Gastrocnemius medialis (tissue), 4 donors: Measurements from ENCODE around the gene TRAF1. TPM values are rescaled to one million over a fixed set of nuclear protein-coding genes. Genes with fewer than 3 reads are reported as not detected.

Experiments used
- ATAC-seq, 2 donors: fragments of 150-250 bp; one replicate each; pipeline ENCODE4 v1.9.1; 2016
- DNase-seq, 2 donors: peaks; one replicate each; pipeline ENCODE4 v3.0.0-alpha.2; 2019
- H3K27ac ChIP-seq, 4 donors: fragments of 200-600 bp; sonication (generic); 1 replicate in 1 of 4; 2 replicates in 3 of 4; pipeline ENCODE4 v1.5.1; 2016 to 2018; ENCODE audit warnings: mild to moderate bottlenecking in 2 of 4, moderate library complexity in 1 of 4
- H3K27me3 ChIP-seq, 3 donors: fragments of 200-600 bp; sonication (generic) in 2 of 3; 1 replicate in 1 of 3; 2 replicates in 2 of 3; pipeline versions ENCODE4 v1.5.1 to v1.6.0; 2016 to 2019; ENCODE audit warnings: mild to moderate bottlenecking in 1 of 3, moderate library complexity in 1 of 3
- H3K36me3 ChIP-seq, 2 donors: fragments of 200-600 bp; sonication (generic) in 1 of 2; one replicate each; pipeline ENCODE4 v1.5.1; 2017 to 2018
- H3K4me1 ChIP-seq, 2 donors: fragments of 200-600 bp; sonication (generic) in 1 of 2; one replicate each; pipeline ENCODE4 v1.5.1; 2016 to 2017; ENCODE audit warnings: mild to moderate bottlenecking in 2 of 2
- H3K4me3 ChIP-seq, 4 donors: fragments of 200-600 bp; sonication (generic) in 3 of 4; 1 replicate in 1 of 4; 2 replicates in 3 of 4; pipeline ENCODE4 v1.5.1; 2016 to 2019; ENCODE audit warnings: mild to moderate bottlenecking in 2 of 4
- H3K9me3 ChIP-seq, 3 donors: fragments of 200-600 bp; sonication (generic) in 2 of 3; 1 replicate in 1 of 3; 2 replicates in 2 of 3; pipeline ENCODE4 v1.5.1; 2016 to 2019
- POLR2A ChIP-seq, 2 donors: fragments of 450-650 bp; IDR thresholded peaks; one replicate each; pipeline ENCODE4 v1.6.1; 2017; ENCODE audit warnings: antibody characterized with exemption in 2 of 2, mild to moderate bottlenecking in 2 of 2, moderate library complexity in 2 of 2
- in situ Hi-C, 4 donors: fragments of 200-750 bp; cut with MboI; loops; one replicate each; pipeline versions ENCODE4 v1.15.0 to v1.8.0; 2017; ENCODE audit warnings: low sequenced_read_pairs in 4 of 4
- intact Hi-C: fragments of 100-400 bp; cut with DNase I; formaldehyde crosslinking; loops from one replicate; pipeline ENCODE4 v1.15.1; 2023; ENCODE audit warnings: low total_unique reads
- total RNA-seq, 4 donors: library from RNA; depleted of rRNA; stranded (reverse); fragments of >200 nt; gene quantifications; one replicate each; pipeline versions ENCODE4 v1.1.0 to v1.2.3, GENCODE V29; 2016
- TF ChIP-seq, protein P1 (sequence below), 5 experiments: fragments of 450-650 bp in 3 of 5; fragments of 200-600 bp in 2 of 5; sonication (generic) in 2 of 5; IDR thresholded peaks in 4 of 5; conservative IDR thresholded peaks in 1 of 5; 1 replicate in 4 of 5; 2 replicates in 1 of 5; pipeline ENCODE4 v1.5.1; 2016 to 2019; ENCODE audit warnings: antibody characterized with exemption in 5 of 5, mild to moderate bottlenecking in 3 of 5, moderate library complexity in 3 of 5

Gene TRAF1
- total RNA-seq, 4 donors from 2014 or later: 0.42 to 1.6 (median 0.77) TPM

DNA sequence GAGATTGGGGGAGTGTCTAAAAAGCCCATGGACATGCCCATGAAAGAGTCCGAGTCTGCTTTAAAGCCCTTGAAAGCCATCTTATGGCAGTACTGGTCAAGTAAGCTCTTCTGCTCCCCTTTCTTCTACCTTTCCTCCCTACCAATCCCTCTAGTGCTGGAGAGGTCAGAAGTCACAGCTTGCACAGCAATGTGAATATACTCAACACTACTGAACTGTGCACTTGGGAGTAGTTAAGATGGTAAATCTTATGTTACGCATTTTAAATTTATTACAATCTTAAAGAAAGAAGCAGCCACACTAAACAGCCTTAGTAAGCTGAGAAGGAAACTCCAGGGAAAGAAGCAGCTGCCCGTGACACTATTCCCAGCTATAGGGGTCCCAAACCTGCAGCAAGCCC lies 12.3 kb upstream of the TRAF1 start:
- TF ChIP-seq POLR2A (IDR thresholded peaks at IDR 0.05): no peak
- TF ChIP-seq, protein P1, sequence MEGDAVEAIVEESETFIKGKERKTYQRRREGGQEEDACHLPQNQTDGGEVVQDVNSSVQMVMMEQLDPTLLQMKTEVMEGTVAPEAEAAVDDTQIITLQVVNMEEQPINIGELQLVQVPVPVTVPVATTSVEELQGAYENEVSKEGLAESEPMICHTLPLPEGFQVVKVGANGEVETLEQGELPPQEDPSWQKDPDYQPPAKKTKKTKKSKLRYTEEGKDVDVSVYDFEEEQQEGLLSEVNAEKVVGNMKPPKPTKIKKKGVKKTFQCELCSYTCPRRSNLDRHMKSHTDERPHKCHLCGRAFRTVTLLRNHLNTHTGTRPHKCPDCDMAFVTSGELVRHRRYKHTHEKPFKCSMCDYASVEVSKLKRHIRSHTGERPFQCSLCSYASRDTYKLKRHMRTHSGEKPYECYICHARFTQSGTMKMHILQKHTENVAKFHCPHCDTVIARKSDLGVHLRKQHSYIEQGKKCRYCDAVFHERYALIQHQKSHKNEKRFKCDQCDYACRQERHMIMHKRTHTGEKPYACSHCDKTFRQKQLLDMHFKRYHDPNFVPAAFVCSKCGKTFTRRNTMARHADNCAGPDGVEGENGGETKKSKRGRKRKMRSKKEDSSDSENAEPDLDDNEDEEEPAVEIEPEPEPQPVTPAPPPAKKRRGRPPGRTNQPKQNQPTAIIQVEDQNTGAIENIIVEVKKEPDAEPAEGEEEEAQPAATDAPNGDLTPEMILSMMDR (IDR thresholded peaks at IDR 0.05 in 4 of 5, conservative IDR thresholded peaks at IDR 0.05 in 1 of 5): no peak
- Histone ChIP-seq H3K9me3 (no peaks in the 10 kb centered on the region), H3K27ac (no peak overlapping the region), H3K27me3 (no peaks in the 10 kb centered on the region), H3K36me3 (no peaks in the 10 kb centered on the region), H3K4me1 (peaks cover 29 to 37% of the 10 kb centered on the region in 2 donors), H3K4me3 (no peak overlapping the region)
- DNase-seq (no peak), ATAC-seq (no peak)
- in situ Hi-C loops: loop anchor here (5.0 to 25.0 kb wide), 5 partner anchors 64 to 184 kb away; partner anchors contain the start of gene PHF19 (in 3 of the 4)
- intact Hi-C loops: no loop called here

DNA sequence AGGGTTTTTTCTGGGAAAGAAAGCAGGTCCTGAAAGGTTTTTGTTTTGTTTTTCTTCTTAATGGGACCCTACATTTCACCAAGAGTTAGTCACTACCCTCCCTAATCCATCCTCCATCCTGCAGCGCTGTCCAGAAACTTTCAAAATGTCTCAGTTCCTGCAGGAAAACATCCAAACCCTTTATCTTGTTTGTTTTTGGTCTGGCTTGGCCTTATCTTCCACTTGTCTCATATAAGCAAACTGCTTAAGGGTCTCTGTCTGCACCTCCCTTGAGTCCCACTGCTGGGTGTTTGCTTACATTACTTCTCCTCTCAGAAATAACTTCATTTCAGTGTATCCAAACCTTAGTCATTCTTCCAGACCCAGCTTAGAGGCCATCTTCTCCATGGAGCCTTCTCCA lies 11.0 kb upstream of the TRAF1 start:
- DNase-seq (no peak), ATAC-seq (no peak)
- Histone ChIP-seq H3K4me1 (peaks cover 25 to 30% of the 10 kb centered on the region in 2 donors), H3K9me3 (no peaks in the 10 kb centered on the region), H3K27me3 (no peaks in the 10 kb centered on the region), H3K27ac (peak overlapping the region in 1 of 4 donors; percentile 5), H3K4me3 (no peak overlapping the region), H3K36me3 (no peaks in the 10 kb centered on the region)
- in situ Hi-C loops: loop anchor here (5.0 to 25.0 kb wide), 5 partner anchors 63 to 183 kb away; partner anchors contain the start of gene PHF19 (in 3 of the 4)
- no peak for TF ChIP-seq POLR2A (IDR thresholded peaks at IDR 0.05)
- intact Hi-C loops: loop anchor here (2.0 kb wide), 1 partner anchor 61 kb away; the partner anchor contains the start of gene PHF19

DNA sequence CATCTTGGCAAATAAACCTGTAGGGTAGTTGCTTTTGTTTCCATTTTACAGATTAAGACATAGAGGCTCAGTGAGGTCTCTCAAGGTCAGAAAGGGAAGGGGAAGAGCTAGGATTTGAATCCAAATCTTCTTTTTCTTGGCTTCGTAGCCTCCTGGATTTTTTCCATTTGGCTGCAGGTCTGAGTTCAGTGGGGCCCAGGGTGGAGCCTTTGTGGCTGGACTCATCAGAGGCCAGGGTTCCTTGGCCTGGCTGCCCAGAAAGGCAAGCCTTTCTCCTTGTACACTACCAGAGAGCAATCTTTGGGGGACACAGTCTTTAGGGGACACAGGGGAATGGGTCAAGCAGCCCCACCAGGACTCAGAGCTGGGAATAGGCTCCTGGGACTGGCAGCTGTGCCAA lies 10.5 kb upstream of the TRAF1 start:
- Histone ChIP-seq H3K27ac (peak overlapping the region in 1 of 4 donors; percentile 5), H3K4me3 (no peak overlapping the region), H3K4me1 (peaks cover 21 to 25% of the 10 kb centered on the region in 2 donors), H3K9me3 (no peaks in the 10 kb centered on the region), H3K36me3 (no peaks in the 10 kb centered on the region), H3K27me3 (no peaks in the 10 kb centered on the region)
- in situ Hi-C loops: loop anchor here (5.0 to 25.0 kb wide), 5 partner anchors 62 to 182 kb away; partner anchors contain the start of gene PHF19 (in 3 of the 4)
- no peak for DNase-seq
- no peak for TF ChIP-seq POLR2A (IDR thresholded peaks at IDR 0.05)
- TF ChIP-seq, protein P1 (IDR thresholded peaks at IDR 0.05 in 4 of 5, conservative IDR thresholded peaks at IDR 0.05 in 1 of 5): no peak
- intact Hi-C loops: loop anchor here (2.0 kb wide), 1 partner anchor 60 kb away; the partner anchor contains the start of gene PHF19
- no peak for ATAC-seq

DNA sequence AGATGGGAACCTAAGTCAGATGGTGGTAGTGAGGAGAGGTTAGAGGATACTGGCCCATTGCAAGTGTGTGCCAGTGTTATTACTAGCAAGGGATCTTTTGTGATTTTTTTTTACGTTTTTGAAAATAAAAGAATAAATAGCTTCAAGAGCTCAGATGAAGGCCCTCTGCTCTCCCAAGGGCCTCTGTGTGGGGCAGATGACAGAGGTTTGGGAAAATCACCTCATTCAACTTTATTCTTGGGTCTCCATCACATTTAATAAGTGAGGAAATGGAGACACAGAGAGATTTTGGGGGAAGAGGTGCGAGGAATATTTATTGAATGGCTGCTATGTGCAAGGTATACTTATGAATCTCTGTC lies 10.1 kb upstream of the TRAF1 start:
- DNase-seq (no peak), ATAC-seq (no peak)
- in situ Hi-C loops: loop anchor here (5.0 to 25.0 kb wide), 5 partner anchors 62 to 182 kb away; partner anchors contain the start of gene PHF19 (in 3 of the 4)

More for the DNA sequence above, 10.1 kb upstream of the TRAF1 start:
- intact Hi-C loops: loop anchor here (1.0 to 2.0 kb wide), 3 partner anchors 60 to 180 kb away; partner anchors contain the start of gene PHF19
- TF ChIP-seq, protein P1 (IDR thresholded peaks at IDR 0.05 in 4 of 5, conservative IDR thresholded peaks at IDR 0.05 in 1 of 5): peak in 2 of 5 experiments; percentile 3 to 4
- TF ChIP-seq POLR2A (IDR thresholded peaks at IDR 0.05): no peak
- no peak overlapping the region for H3K27ac ChIP-seq
- H3K4me1 ChIP-seq: peaks cover 17 to 23% of the 10 kb centered on the region in 2 donors
- no peaks in the 10 kb centered on the region for H3K36me3 ChIP-seq
- H3K9me3 ChIP-seq: no peaks in the 10 kb centered on the region
- no peak overlapping the region for H3K4me3 ChIP-seq
- no peaks in the 10 kb centered on the region for H3K27me3 ChIP-seq
